Loucy (cell line): ENCODE results near the gene RAB31.

Experiments used
- H2AFZ ChIP-seq: fragments of 200-600 bp; sonication (generic); 2 replicates; pipeline ENCODE4 v1.6.0; 2016; ENCODE audit warnings: antibody characterized with exemption, mild to moderate bottlenecking, low read length, moderate library complexity
- H3F3A ChIP-seq: fragments of 200-600 bp; 2 replicates; pipeline ENCODE4 v1.6.0; 2016; ENCODE audit warnings: antibody characterized with exemption, low read depth, mild to moderate bottlenecking
- H3K27me3 ChIP-seq: fragments of 200-600 bp; sonication (generic); 2 replicates; pipeline ENCODE4 v1.6.1; 2014; ENCODE audit warnings: low read length, mild to moderate bottlenecking; ENCODE audit not compliant: insufficient read depth, poor library complexity, severe bottlenecking
- H3K36me3 ChIP-seq: fragments of 200-600 bp; sonication (generic); 2 replicates; pipeline ENCODE4 v1.6.1; 2016; ENCODE audit warnings: low read length; ENCODE audit not compliant: insufficient read depth
- H3K4me1 ChIP-seq: fragments of 200-600 bp; sonication (generic); 2 replicates; pipeline ENCODE4 v1.5.1; 2014; ENCODE audit warnings: low read length, mild to moderate bottlenecking; ENCODE audit not compliant: insufficient read depth, poor library complexity, severe bottlenecking
- H3K4me2 ChIP-seq: fragments of 200-600 bp; sonication (generic); 2 replicates; pipeline ENCODE4 v1.6.0; 2014; ENCODE audit warnings: antibody characterized with exemption, low read length, low read depth, mild to moderate bottlenecking; ENCODE audit not compliant: poor library complexity, severe bottlenecking
- H3K4me3 ChIP-seq: fragments of 200-600 bp; sonication (generic); 2 replicates; pipeline ENCODE4 v1.5.1; 2014; ENCODE audit warnings: low read length, mild to moderate bottlenecking, mixed read lengths; ENCODE audit not compliant: poor library complexity, severe bottlenecking
- H3K79me2 ChIP-seq: fragments of 200-600 bp; sonication (generic); 2 replicates; pipeline ENCODE4 v1.6.1; 2014; ENCODE audit warnings: low read length; ENCODE audit not compliant: insufficient read depth
- H3K9ac ChIP-seq: fragments of 200-600 bp; sonication (generic); 2 replicates; pipeline ENCODE4 v1.6.0; 2014; ENCODE audit warnings: mild to moderate bottlenecking, low read depth, low read length, moderate library complexity; ENCODE audit not compliant: poor library complexity, severe bottlenecking
- H3K9me2 ChIP-seq: fragments of 200-600 bp; sonication (generic); replicated peaks from 2 replicates; pipeline ENCODE4 v1.6.1; 2016; ENCODE audit warnings: low read depth, low read length, mixed read lengths
- H3K9me3 ChIP-seq: fragments of 200-600 bp; sonication (generic); 2 replicates; pipeline ENCODE4 v1.6.1; 2014; ENCODE audit warnings: mild to moderate bottlenecking, antibody characterized with exemption, low read length, low read depth; ENCODE audit not compliant: insufficient read depth
- H4K20me1 ChIP-seq: fragments of 200-600 bp; sonication (generic); 2 replicates; pipeline ENCODE4 v1.6.0; 2014; ENCODE audit warnings: antibody characterized with exemption, low read length, mild to moderate bottlenecking; ENCODE audit not compliant: insufficient read depth, poor library complexity, severe bottlenecking
- CTCF ChIP-seq: fragments of 200-600 bp; sonication (generic); conservative IDR thresholded peaks from 2 replicates; pipeline ENCODE4 v1.5.1; 2014; ENCODE audit warnings: mild to moderate bottlenecking, antibody characterized with exemption, low read length
- EZH2phosphoT487 ChIP-seq: fragments of 200-600 bp; IDR thresholded peaks from 2 replicates; pipeline ENCODE4 v1.6.1; 2018; ENCODE audit warnings: antibody characterized with exemption, mild to moderate bottlenecking, moderate library complexity, borderline replicate concordance

The RAB31 gene

GRCh38 chr18:9810994-9811705 is 103.0 kb downstream of the RAB31 start:
- no peak overlapping the region for H3K4me3 ChIP-seq
- H3K4me2 ChIP-seq: no peak overlapping the region
- no peak overlapping the region for H2AFZ ChIP-seq
- no peaks in the 10 kb centered on the region for H3F3A ChIP-seq
- H3K36me3 ChIP-seq: no peaks in the 10 kb centered on the region
- no peaks in the 10 kb centered on the region for H4K20me1 ChIP-seq
- H3K9me3 ChIP-seq: no peaks in the 10 kb centered on the region
- no peaks in the 10 kb centered on the region for H3K9me2 ChIP-seq
- no peaks in the 10 kb centered on the region for H3K79me2 ChIP-seq
- H3K4me1 ChIP-seq: no peaks in the 10 kb centered on the region
- TF ChIP-seq CTCF (peak; percentile 31), EZH2phosphoT487 (no peak)
- H3K27me3 ChIP-seq: no peaks in the 10 kb centered on the region
- no peak overlapping the region for H3K9ac ChIP-seq

GRCh38 chr18:9811978-9812377 is 103.9 kb downstream of the RAB31 start:
- Histone ChIP-seq H3K9me3 (no peaks in the 10 kb centered on the region), H3K4me2 (no peak overlapping the region), H3K36me3 (no peaks in the 10 kb centered on the region), H3K4me1 (no peaks in the 10 kb centered on the region), H3K9me2 (no peaks in the 10 kb centered on the region), H3K27me3 (no peaks in the 10 kb centered on the region), H3K4me3 (no peak overlapping the region), H2AFZ (no peak overlapping the region), H4K20me1 (no peaks in the 10 kb centered on the region), H3K79me2 (no peaks in the 10 kb centered on the region), H3F3A (no peaks in the 10 kb centered on the region), H3K9ac (no peak overlapping the region)
- TF ChIP-seq CTCF (no peak), EZH2phosphoT487 (no peak)

GRCh38 chr18:9814431-9814830 is 106.3 kb downstream of the RAB31 start:
- no peak overlapping the region for H2AFZ ChIP-seq
- no peaks in the 10 kb centered on the region for H3K9me2 ChIP-seq
- no peaks in the 10 kb centered on the region for H3K79me2 ChIP-seq
- no peaks in the 10 kb centered on the region for H3F3A ChIP-seq
- H3K9me3 ChIP-seq: peaks cover 3% of the 10 kb centered on the region; the same call in 1 of the 2 replicates
- no peaks in the 10 kb centered on the region for H3K27me3 ChIP-seq
- no peak overlapping the region for H3K4me2 ChIP-seq
- no peaks in the 10 kb centered on the region for H4K20me1 ChIP-seq
- H3K4me1 ChIP-seq: no peaks in the 10 kb centered on the region
- TF ChIP-seq CTCF (no peak), EZH2phosphoT487 (no peak)
- no peak overlapping the region for H3K4me3 ChIP-seq
- H3K36me3 ChIP-seq: no peaks in the 10 kb centered on the region
- no peak overlapping the region for H3K9ac ChIP-seq
